SK-N-SH treated with all-trans-retinoic acid at 6 μM for 48 hours (cell line): Measurements from ENCODE around the gene FGGY.

Experiments
- CSDC2 ChIP-seq: fragments of 250-450 bp; sonication (Bioruptor Pico); IDR thresholded peaks from 2 replicates; pipeline ENCODE4 v1.5.0; 2020; ENCODE audit warnings: mild to moderate bottlenecking, moderate library complexity
- GLIS3 ChIP-seq: fragments of 250-450 bp; sonication (Bioruptor Pico); IDR thresholded peaks from 2 replicates; pipeline ENCODE4 v1.5.0; 2020; ENCODE audit warnings: mild to moderate bottlenecking, moderate library complexity
- TF ChIP-seq, protein P1 (sequence below): fragments of 250-450 bp; sonication (Bioruptor Pico); IDR thresholded peaks from 2 replicates; pipeline ENCODE4 v1.8.0; 2020; ENCODE audit warnings: mild to moderate bottlenecking, moderate library complexity, borderline replicate concordance

DNA sequence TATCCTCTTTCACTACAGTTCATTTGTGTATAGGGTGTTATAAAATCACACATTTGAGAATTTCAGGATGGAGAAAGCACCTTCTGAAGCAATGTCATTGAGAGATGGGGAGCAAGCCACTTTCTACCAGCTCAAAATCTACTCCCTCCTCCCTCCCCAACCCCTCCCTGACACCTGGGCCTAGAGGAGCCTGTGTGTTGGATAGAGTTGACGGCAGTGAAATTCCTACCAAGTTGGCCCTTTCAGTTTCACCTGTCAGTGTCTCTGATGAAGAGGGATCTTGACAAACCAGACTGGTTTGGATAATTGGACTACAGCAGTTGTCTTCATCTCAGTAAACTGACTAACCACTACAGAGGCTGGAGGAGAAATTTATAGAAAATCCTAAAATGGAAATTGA is 392.8 kb downstream of the FGGY start:
- no peak for TF ChIP-seq GLIS3 (CRISPR knock-in tag)
- TF ChIP-seq CSDC2 (CRISPR knock-in tag), result no peak
- TF ChIP-seq, protein P1, sequence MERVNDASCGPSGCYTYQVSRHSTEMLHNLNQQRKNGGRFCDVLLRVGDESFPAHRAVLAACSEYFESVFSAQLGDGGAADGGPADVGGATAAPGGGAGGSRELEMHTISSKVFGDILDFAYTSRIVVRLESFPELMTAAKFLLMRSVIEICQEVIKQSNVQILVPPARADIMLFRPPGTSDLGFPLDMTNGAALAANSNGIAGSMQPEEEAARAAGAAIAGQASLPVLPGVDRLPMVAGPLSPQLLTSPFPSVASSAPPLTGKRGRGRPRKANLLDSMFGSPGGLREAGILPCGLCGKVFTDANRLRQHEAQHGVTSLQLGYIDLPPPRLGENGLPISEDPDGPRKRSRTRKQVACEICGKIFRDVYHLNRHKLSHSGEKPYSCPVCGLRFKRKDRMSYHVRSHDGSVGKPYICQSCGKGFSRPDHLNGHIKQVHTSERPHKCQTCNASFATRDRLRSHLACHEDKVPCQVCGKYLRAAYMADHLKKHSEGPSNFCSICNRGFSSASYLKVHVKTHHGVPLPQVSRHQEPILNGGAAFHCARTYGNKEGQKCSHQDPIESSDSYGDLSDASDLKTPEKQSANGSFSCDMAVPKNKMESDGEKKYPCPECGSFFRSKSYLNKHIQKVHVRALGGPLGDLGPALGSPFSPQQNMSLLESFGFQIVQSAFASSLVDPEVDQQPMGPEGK (CRISPR knock-in tag), result no peak
